Mesendoderm (in vitro differentiated cells): ENCODE data around the gene SDK1.

Experiments used
- DNase-seq: peaks from one replicate; pipeline ENCODE4 v3.0.0; 2013
- H2AK5ac ChIP-seq: 2 replicates; pipeline ENCODE4 v1.6.1; 2013; ENCODE audit warnings: low read length, inconsistent platforms
- H2BK120ac ChIP-seq: 2 replicates; pipeline ENCODE4 v1.6.1; 2013; ENCODE audit warnings: low read depth, mild to moderate bottlenecking, low read length, moderate library complexity, mixed read lengths
- H2BK15ac ChIP-seq: replicated peaks from 2 replicates; pipeline ENCODE4 v1.6.1; 2013; ENCODE audit warnings: low read depth, mild to moderate bottlenecking, moderate library complexity
- H2BK5ac ChIP-seq: 2 replicates; pipeline ENCODE4 v1.6.1; 2013; ENCODE audit warnings: low read length, inconsistent platforms
- H3K18ac ChIP-seq: 2 replicates; pipeline ENCODE4 v1.6.1; 2013; ENCODE audit warnings: mild to moderate bottlenecking, low read length, mixed read lengths
- H3K23ac ChIP-seq: one replicate; pipeline ENCODE4 v1.6.1; 2013; ENCODE audit warnings: low read length
- H3K27ac ChIP-seq: 2 replicates; pipeline ENCODE4 v1.5.1; 2013; ENCODE audit warnings: low read depth, mild to moderate bottlenecking, inconsistent platforms, low read length, moderate library complexity
- H3K27me3 ChIP-seq: 2 replicates; pipeline ENCODE4 v1.6.1; 2013; ENCODE audit warnings: low read length, control low read depth, mild to moderate bottlenecking, inconsistent platforms; ENCODE audit not compliant: insufficient read depth, poor library complexity
- H3K36me3 ChIP-seq: 2 replicates; pipeline ENCODE4 v1.6.1; 2013; ENCODE audit warnings: low read length, inconsistent platforms; ENCODE audit not compliant: control insufficient read depth, insufficient read depth
- H3K4ac ChIP-seq: one replicate; pipeline ENCODE4 v1.6.1; 2013; ENCODE audit warnings: low read depth, mild to moderate bottlenecking, low read length, moderate library complexity
- H3K4me1 ChIP-seq: 2 replicates; pipeline ENCODE4 v1.6.1; 2013; ENCODE audit warnings: low read depth, low read length, inconsistent platforms; ENCODE audit not compliant: control insufficient read depth
- H3K4me2 ChIP-seq: 2 replicates; pipeline ENCODE4 v1.6.1; 2013; ENCODE audit warnings: low read length
- H3K4me3 ChIP-seq: 2 replicates; pipeline ENCODE4 v1.5.1; 2013; ENCODE audit warnings: mild to moderate bottlenecking, low read length
- H3K56ac ChIP-seq: one replicate; pipeline ENCODE4 v1.6.1; 2013; ENCODE audit warnings: low read length
- H3K79me1 ChIP-seq: 2 replicates; pipeline ENCODE4 v1.6.1; 2013; ENCODE audit warnings: low read length, inconsistent platforms
- H3K79me2 ChIP-seq: 2 replicates; pipeline ENCODE4 v1.6.1; 2013; ENCODE audit warnings: mild to moderate bottlenecking, low read length; ENCODE audit not compliant: control insufficient read depth, insufficient read depth
- H3K9ac ChIP-seq: 2 replicates; pipeline ENCODE4 v1.6.1; 2013; ENCODE audit warnings: low read length, inconsistent platforms
- H4K5ac ChIP-seq: one replicate; pipeline ENCODE4 v1.6.1; 2013; ENCODE audit warnings: low read length
- H4K8ac ChIP-seq: one replicate; pipeline ENCODE4 v1.6.1; 2013; ENCODE audit warnings: low read depth, mild to moderate bottlenecking, control low read depth, low read length, moderate library complexity
- WGBS: extraction: QIAGEN DNeasy Blood & Tissue Kit; methylation state at CpG from one replicate; pipeline ENCODE4 v1.1.7; 2013; ENCODE audit warnings: low lambda C conversion rate, missing lambda C conversion rate; ENCODE audit not compliant: insufficient coverage; ENCODE audit errors: extremely low coverage; 5-methylcytosine and 5-hydroxymethylcytosine counted together

Gene SDK1

GRCh38 chr7:3371601-3372000 lies 70.5 kb downstream of the SDK1 start:
- no peak overlapping the region for H3K9ac ChIP-seq
- no peak overlapping the region for H3K27ac ChIP-seq
- no peak overlapping the region for H2BK15ac ChIP-seq
- H2AK5ac ChIP-seq, result no peak overlapping the region
- no CpG with 5 or more reads among the region's 4 CpGs for WGBS
- no peaks in the 10 kb centered on the region for H3K27me3 ChIP-seq
- no peaks in the 10 kb centered on the region for H3K36me3 ChIP-seq
- H3K56ac ChIP-seq, result no peak overlapping the region
- no peak overlapping the region for H2BK5ac ChIP-seq
- H2BK120ac ChIP-seq, result no peak overlapping the region
- no peak overlapping the region for H3K4me2 ChIP-seq
- H3K79me2 ChIP-seq, result no peaks in the 10 kb centered on the region
- H3K4ac ChIP-seq, result no peak overlapping the region
- no peak overlapping the region for H3K23ac ChIP-seq
- no peak overlapping the region for H3K4me3 ChIP-seq
- no peak for DNase-seq
- H4K8ac ChIP-seq, result no peak overlapping the region
- H3K18ac ChIP-seq, result no peak overlapping the region
- no peaks in the 10 kb centered on the region for H3K79me1 ChIP-seq
- H4K5ac ChIP-seq, result no peak overlapping the region
- no peaks in the 10 kb centered on the region for H3K4me1 ChIP-seq

GRCh38 chr7:3374239-3374638 lies 73.2 kb downstream of the SDK1 start:
- Histone ChIP-seq H3K56ac (no peak overlapping the region), H3K9ac (no peak overlapping the region), H4K5ac (no peak overlapping the region), H3K4me2 (no peak overlapping the region), H3K4ac (no peak overlapping the region), H3K4me3 (no peak overlapping the region), H2BK15ac (no peak overlapping the region), H3K18ac (no peak overlapping the region), H3K27ac (no peak overlapping the region), H2AK5ac (no peak overlapping the region), H3K23ac (no peak overlapping the region), H2BK5ac (no peak overlapping the region), H2BK120ac (no peak overlapping the region), H3K36me3 (no peaks in the 10 kb centered on the region), H3K79me2 (no peaks in the 10 kb centered on the region), H3K27me3 (no peaks in the 10 kb centered on the region), H3K79me1 (no peaks in the 10 kb centered on the region), H4K8ac (no peak overlapping the region), H3K4me1 (no peaks in the 10 kb centered on the region)
- no CpG with 5 or more reads among the region's 2 CpGs for WGBS
- no peak for DNase-seq

GRCh38 chr7:3378390-3379150 lies 77.5 kb downstream of the SDK1 start:
- Histone ChIP-seq H3K27me3 (no peaks in the 10 kb centered on the region), H4K8ac (no peak overlapping the region), H3K4ac (no peak overlapping the region), H3K23ac (no peak overlapping the region), H2BK120ac (no peak overlapping the region), H3K79me2 (no peaks in the 10 kb centered on the region), H2AK5ac (no peak overlapping the region), H3K9ac (no peak overlapping the region), H2BK5ac (no peak overlapping the region), H3K4me3 (no peak overlapping the region), H3K4me2 (no peak overlapping the region), H3K79me1 (no peaks in the 10 kb centered on the region), H3K18ac (no peak overlapping the region), H3K36me3 (no peaks in the 10 kb centered on the region), H2BK15ac (no peak overlapping the region), H3K4me1 (no peaks in the 10 kb centered on the region), H3K27ac (no peak overlapping the region), H3K56ac (no peak overlapping the region), H4K5ac (no peak overlapping the region)
- WGBS, result no CpG with 5 or more reads among the region's 18 CpGs
- DNase-seq, result no peak

- no peak overlapping the region for H3K4ac ChIP-seq
- H3K4me1 ChIP-seq, result no peaks in the 10 kb centered on the region
- no peaks in the 10 kb centered on the region for H3K79me2 ChIP-seq
- DNase-seq, result no peak
- H2BK5ac ChIP-seq, result no peak overlapping the region
- no peak overlapping the region for H2BK120ac ChIP-seq
- no peaks in the 10 kb centered on the region for H3K36me3 ChIP-seq
- H3K23ac ChIP-seq, result no peak overlapping the region
- H3K9ac ChIP-seq, result no peak overlapping the region
- no peak overlapping the region for H2BK15ac ChIP-seq
- H3K27me3 ChIP-seq, result no peaks in the 10 kb centered on the region
- no peak overlapping the region for H3K27ac ChIP-seq
- no peaks in the 10 kb centered on the region for H3K79me1 ChIP-seq
- no peak overlapping the region for H4K5ac ChIP-seq
- H3K4me3 ChIP-seq, result no peak overlapping the region
- H2AK5ac ChIP-seq, result no peak overlapping the region
- WGBS, result no CpG with 5 or more reads among the region's 4 CpGs
- H3K56ac ChIP-seq, result no peak overlapping the region
- H4K8ac ChIP-seq, result no peak overlapping the region
- H3K4me2 ChIP-seq, result no peak overlapping the region
- no peak overlapping the region for H3K18ac ChIP-seq
These were observed 79.0 kb downstream of the SDK1 start for GRCh38 chr7:3380034-3380433.

GRCh38 chr7:3380886-3381685 lies 80.0 kb downstream of the SDK1 start:
- DNase-seq, result no peak
- H4K5ac ChIP-seq, result no peak overlapping the region
- H3K23ac ChIP-seq, result no peak overlapping the region
- H3K18ac ChIP-seq, result no peak overlapping the region
- H3K36me3 ChIP-seq, result no peaks in the 10 kb centered on the region
- H2BK5ac ChIP-seq, result no peak overlapping the region
- no peak overlapping the region for H2BK15ac ChIP-seq
- H3K27ac ChIP-seq, result no peak overlapping the region
- H3K27me3 ChIP-seq, result no peaks in the 10 kb centered on the region
- no peak overlapping the region for H3K4me3 ChIP-seq
- no peak overlapping the region for H3K4ac ChIP-seq
- H3K9ac ChIP-seq, result no peak overlapping the region
- no peak overlapping the region for H4K8ac ChIP-seq
- no peak overlapping the region for H3K56ac ChIP-seq
- no peaks in the 10 kb centered on the region for H3K4me1 ChIP-seq
- H3K4me2 ChIP-seq, result no peak overlapping the region
- H2AK5ac ChIP-seq, result no peak overlapping the region
- WGBS, result no CpG with 5 or more reads among the region's 12 CpGs
- no peaks in the 10 kb centered on the region for H3K79me1 ChIP-seq
- no peaks in the 10 kb centered on the region for H3K79me2 ChIP-seq
- no peak overlapping the region for H2BK120ac ChIP-seq
